ENCODE results near the gene TRIM7.
"Not testable (repeated sequence)": the region's sequence is repeated elsewhere in the genome, so short reads cannot be mapped to it uniquely, and the experiment has no call there.

TRIM7 gene

GRCh38 chr5:181211208-181211607 is 6.2 kb upstream of the TRIM7 start:
- DNase-seq = no peak

GRCh38 chr5:181210698-181211097 is 5.7 kb upstream of the TRIM7 start:
- not testable (repeated sequence) for DNase-seq

DNA sequence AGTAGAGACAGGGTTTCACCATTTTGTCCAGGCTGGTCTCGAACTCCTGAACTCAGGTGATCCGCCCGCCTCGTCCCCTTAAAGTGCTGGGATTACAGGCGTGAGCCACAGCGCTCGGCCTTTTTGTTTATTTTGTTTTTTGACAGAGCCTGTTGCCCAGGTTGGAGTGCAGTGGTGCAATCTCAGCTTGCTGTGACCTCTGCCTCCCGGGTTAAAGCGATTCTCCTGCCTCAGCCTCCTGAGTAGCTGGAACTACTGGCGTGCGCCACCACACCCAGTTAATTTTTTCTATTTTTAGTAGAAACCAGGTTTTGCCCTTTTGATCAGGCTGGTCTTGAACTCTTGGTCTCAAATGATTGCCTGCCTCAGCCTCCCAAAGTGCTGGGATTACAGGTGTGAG is 5.2 kb upstream of the TRIM7 start:
- DNase-seq = not testable (repeated sequence)

DNA sequence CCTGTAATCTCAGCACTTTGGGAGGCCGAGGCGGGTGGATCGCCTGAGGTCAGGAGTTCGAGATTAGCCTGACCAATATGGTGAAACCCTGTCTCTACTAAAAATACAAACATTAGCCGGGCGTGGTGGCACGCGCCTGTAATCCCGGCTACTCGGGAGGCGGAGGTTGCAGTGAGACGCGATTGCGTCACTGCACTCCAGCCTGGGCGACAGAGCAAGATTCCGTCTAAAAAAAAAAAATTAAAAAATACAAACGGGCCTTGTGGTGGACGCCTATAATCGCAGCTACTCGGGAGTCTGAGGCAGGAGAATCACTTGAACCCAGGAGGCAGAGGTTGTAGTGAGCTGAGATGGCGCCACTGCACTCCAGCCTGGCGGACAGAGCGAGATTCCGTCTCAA is 4.0 kb upstream of the TRIM7 start:
- not testable (repeated sequence) for DNase-seq

DNA sequence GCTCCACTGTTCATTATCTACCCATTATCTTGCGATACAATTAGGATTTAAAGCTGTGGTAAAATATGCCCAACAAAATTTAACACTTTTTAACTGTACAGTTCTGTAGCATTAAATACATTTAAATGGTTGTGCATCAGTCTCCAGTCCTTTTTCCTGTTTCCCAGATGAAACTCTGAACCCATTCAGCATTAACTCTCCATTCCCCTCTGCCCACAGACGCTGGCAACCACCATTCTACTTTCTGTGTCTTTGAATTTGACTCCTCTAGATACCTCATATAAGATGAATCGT is 2.9 kb upstream of the TRIM7 start:
- DNase-seq = no peak

DNA sequence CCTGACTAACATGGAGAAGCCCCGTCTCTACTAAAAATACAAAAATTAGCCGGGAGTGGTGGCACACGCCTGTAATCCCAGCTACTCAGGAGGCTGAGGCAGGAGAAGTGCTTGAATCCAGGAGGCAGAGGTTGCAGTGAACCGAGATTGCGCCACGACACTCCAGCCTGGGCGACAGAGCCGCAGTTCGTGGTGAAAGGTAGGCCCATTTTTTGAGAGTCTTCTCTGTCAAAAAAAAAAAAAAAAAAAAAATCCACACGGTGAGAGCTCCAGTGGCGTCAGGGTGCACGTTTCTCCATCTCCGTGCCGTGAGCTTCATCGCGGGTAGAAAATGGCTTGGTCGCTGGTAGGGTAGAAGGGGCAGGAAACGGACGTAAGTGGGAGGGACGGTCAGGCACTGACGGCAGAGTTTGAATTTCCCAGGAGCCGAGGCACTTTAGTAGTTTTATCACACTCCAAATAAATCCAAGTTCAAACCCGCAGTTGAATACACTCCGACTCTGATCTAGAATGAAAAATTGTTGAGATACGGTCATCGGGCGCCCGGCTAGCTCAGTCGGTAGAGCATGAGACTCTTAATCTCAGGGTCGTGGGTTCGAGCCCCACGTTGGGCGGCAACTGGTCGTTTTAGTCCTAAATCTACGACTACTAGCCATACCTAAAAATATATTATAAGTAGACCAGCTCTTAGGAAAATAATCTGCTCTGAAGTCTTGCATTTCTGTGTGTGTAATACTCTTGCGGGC is 2.4 kb upstream of the TRIM7 start:
- DNase-seq = peak; percentile 83 to 88

DNA sequence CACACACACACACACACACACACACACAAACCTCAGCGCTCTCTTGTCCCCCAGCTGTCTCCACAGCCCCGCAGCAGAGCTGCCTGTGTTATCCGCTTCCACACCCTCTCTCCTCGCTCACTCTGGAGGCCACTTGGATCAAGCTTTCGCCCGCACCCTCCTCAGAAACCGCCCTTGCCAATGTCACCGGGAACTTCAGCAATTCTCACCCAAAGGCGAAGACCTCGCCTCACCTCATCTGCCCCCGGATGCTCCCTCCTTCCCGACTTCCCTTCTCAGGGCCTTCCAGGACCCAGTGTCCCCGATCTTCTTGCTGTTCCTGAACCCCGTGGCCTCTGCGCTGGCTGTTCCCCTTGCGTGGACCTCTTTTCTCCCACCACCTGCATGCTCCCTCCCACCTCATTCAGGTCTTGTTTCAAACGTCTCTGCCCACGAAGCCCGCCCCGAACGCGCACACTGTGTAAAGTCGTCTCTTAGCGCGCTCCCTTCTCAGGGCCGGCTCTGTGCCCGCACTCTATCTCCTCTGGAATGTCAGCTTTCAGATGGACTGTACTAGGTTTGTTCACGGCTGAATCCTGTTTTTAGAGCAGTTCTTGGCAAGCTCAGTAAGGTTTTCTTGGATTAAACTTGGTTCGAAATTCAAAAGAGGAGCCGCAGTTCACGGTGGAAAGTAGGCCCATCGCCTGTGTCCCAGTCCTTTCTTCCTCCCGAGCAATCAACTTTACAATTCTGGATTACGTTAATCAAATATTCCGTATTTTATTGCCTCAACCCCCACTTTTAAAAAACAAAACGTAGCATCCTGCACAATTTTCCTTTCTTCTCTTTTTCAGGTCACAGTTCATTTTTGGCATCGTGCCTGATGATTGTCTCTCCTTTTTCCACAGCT is 1.0 kb upstream of the TRIM7 start:
- peak in 1 of 2 donors; percentile 27 for DNase-seq

DNA sequence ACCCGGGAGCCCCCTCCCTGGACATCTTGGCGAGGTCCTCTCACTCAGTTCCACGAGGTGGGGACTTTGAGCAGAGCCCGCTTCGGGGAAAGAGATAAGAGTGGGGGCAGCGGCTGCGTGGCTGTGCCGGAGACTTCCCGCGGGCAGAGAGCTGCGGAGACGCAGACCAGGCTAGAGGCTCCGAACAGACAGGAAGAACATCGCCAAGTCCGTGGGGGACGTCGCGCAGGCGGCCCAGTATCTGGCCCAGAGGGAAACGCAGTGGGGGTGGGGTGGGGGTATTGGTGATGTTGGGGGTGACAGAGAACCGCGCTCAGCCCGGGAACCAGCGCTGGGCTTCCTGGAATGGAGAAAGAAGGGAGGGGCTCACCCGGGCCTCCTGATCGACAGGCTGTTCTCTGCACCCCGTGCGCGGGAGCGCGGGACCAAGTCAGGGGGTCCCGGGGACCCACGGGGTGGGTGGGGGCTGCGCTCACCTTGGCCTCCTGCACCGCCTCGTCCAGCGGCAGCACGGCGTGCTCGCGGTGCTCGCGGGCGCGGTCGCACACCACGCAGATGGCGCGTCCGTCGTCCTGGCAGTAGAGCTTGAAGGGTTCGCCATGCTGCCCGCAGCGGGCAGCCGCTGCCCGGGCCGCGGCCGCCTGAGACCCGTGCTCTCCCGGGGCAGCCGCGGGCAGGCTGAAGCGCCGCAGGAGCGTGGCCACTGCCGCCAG is 727 bp downstream of the TRIM7 start:
- DNase-seq = peak in 1 of 2 donors; percentile 29

- DNase-seq = no peak
Observed at GRCh38 chr5:181203777-181204112, 1.3 kb downstream of the TRIM7 start.

DNA sequence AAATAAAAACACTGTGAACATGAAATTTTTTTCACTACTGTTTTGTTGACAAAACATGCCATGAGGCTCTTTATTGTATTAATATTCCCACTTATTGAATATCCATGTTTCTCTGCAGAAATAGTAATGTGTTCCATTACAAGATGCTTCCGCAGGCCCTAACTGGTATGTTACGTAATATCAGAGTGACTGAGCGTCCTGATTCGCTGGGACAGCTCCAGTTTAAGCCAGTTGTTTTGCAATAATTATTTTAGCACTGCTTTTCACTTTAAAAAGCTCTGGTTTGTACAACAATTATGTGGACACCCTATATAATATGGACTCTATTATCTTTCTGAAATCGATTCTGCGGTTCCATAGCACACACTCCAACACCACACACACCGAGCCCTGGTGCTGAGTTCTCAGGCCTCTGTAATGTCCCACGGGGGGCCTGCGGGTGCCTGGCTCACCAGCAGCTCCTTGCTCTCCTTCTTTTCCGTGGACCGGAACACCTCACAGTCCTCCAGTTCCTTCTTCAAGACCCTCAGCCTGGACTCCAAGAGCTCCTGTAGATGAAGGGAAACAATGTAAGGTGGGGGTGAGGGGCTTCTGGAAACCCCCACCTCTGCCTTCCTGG is 1.8 kb downstream of the TRIM7 start:
- no peak for DNase-seq

DNA sequence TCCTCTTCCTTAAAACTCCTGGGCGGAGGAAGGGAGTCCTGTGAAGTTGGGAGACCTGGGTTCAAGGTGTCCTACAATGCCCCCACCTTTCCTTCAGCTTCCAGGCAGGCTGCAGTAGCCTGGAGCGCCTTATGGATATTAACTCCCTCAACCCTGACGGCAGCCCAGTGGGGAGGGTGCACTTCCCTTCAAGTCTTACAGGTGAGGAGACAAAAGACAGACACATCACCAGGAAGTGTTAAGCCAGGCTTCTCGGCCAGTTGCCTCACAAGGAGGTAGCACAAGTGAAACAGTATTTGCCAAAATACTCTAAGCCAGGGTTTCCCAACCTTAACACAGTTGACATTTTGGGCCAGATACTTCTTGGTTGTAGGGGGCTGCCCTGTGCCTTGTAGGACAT is 4.2 kb downstream of the TRIM7 start:
- DNase-seq = no peak

- DNase-seq = no peak
Observed at GRCh38 chr5:181199881-181200638, 4.9 kb downstream of the TRIM7 start.

DNA sequence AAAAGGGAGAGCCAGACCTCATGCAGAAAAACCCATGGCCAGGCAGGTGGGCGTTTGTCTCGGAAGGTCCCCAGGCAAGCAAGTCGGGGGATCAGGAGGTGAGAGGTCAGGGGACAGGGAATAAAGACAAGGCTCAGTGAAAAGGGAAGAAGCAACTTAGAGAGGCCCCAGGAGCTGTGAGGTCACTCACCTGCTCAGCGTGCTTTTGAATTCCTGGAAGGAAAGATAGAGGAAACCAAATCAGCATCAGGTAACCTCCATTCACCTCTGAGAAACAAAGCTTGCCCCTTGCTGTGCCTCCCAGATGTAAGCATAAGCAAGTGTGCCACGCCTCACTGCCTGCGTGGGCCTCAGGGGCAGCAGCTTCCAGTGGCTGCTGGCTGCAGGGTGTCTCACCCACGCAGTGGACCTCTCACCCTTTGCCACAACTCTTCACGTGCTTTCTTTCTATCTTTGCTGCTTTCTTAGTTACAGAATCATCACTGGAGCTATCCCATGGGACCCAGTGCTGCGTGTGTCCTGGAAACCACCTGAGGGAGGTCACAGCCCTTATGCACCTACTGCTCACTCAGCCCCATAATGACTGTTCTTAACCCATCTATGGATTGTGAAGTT is 6.0 kb downstream of the TRIM7 start:
- peak in 1 of 2 donors; percentile 19 for DNase-seq

DNA sequence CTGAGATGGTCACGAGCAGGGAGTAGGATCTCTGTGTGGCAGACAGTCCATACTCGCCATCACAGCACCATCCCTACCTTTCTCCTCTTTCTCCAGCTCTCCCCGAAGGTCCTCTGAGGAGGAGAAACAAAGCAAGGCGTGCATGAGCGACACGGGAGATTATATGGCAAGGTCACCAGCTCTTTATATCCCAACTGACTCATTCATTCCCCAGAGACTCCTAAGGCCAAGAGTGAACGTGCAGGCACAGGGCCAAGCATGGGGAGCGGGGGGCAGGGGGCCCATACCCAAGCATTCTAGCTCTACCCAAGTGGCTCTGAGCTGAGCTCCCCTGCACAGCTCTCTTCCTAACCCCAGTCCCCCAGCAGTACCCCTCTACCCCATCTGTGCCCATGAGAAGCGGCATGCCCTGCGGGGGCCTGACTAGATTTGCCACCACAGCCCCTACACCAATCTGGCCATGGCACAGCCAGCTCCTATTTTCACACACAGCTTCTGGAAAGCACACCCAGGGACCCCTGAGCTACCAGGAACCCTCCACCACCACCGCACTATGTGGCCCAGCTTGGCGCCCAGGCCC is 6.8 kb downstream of the TRIM7 start:
- no peak for DNase-seq

- no peak for DNase-seq
Observed at GRCh38 chr5:181197326-181197951, 7.6 kb downstream of the TRIM7 start.

DNA sequence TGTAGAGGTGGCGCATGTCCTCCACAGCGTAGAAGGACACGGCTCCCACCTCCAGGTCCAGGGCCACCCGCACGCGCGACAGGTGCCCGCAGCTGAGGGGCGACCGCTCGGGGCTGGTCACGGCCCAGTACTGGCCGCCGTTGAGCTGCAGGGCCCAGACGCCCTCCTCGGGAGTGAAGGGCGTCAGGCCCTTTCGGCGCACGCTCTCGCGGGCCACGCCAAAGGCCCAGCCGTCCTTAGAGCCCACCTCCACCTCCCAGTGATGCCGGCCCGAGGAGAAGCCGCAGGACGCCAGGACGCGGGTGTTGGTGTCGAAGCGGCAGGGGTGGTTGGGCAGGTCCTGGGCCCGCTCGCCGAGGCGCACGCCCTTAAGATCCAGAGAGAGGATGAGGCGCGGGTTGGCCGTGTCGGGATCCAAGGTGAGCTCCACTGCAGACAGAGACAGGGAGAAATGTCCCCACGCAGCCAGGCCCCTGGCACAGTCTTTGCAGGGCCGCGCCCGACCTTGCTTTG is 9.7 kb downstream of the TRIM7 start:
- DNase-seq = no peak

DNA sequence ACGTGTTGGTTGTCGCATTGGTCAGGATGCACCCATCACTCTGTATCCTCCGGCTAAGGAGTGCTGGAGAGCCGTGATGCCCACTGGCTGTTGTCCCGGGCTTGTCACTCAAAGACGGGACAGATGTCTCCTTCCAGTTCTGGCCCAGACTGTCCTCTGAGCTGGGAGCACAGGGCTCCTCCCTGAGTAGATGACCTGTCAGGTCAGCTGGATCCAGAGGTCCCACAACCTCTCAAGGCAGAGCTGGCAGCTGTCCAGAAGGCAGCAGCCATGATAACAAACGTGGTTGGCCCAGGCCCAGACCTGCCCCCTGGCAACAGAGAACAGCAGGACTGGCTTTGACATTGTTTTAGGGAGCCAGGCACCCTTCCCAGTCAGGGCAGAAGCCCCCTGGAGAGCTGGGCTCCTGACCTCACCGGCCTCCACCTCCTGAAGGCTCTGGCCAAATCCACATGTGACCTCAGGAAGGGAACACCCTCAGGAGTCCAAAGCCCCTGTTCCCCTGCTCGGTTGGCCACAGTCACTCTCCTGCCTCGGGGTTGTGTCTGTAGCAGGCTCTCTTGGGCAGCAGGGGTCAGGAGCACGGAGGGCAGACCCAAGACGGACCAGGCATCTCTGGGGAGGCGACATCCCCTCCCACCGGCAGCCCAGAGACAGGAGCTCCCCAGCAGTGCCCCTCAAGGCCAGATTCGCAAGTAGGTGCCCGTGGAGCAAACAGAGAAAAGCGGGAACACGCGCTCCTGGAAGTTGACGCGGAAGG is 10.3 kb downstream of the TRIM7 start:
- DNase-seq = no peak

GRCh38 chr5:181193656-181194055 is 11.3 kb downstream of the TRIM7 start:
- no peak for DNase-seq

DNA sequence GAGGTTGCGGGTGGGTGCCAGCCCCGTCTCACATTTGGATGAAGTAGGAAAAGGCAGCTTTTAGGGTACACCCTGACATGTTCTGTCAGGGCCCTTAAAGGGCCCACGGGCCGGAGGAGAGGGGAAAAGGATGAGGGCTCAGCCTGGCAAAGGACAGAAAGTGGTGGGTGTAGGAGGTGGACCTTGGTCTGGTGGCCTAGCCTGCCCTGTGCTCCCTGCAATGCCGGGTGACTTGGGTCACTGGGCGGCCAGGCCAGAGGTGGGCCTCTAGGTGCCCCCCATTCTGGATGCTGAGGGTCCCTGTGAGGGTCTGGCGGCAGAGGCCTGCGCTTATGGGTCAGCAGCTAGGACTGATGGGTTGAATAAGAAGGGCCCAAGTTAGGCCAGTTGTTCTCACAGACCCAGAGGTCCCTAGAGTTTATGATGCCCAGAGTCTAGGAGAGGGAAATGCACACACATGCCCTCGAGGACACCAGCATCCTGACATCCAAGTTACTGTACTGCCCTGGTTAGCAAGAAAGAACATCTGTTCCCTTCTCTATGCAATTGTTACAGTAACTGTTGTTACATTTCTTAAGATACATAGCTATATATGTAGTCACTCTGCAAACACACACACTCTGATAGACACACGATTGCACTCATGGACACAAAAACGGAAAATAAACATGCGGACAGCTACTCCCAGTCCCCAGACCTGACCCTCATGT is 12.5 kb downstream of the TRIM7 start:
- no peak for DNase-seq

Data from CD4-positive, alpha-beta T cell treated with Interleukin-4 for 1 hour (primary cell).